Osteocyte (in vitro differentiated cells): ENCODE measurements around the gene HACE1. TPM values are rescaled to one million over a fixed set of nuclear protein-coding genes. Genes with fewer than 3 reads are reported as not detected.
A peak's percentile ranks its signal among the peaks of the same experiment; 100 is the strongest.

ENCODE experiments used
- DNase-seq: peaks from one replicate; pipeline ENCODE4 v3.0.0; 2021; ENCODE audit warnings: mixed read lengths; ENCODE audit not compliant: unreplicated experiment; ENCODE audit errors: extremely low spot score
- H3K27ac Mint-ChIP-seq: one replicate; pipeline ENCODE4 v1.8.0; 2021; ENCODE audit warnings: mild to moderate bottlenecking, mixed read lengths; ENCODE audit not compliant: unreplicated experiment
- H3K27me3 Mint-ChIP-seq: one replicate; pipeline ENCODE4 v1.8.0; 2021; ENCODE audit warnings: mixed read lengths; ENCODE audit not compliant: unreplicated experiment
- H3K36me3 Mint-ChIP-seq: one replicate; pipeline ENCODE4 v1.8.0; 2021; ENCODE audit warnings: mixed read lengths; ENCODE audit not compliant: unreplicated experiment
- H3K4me1 Mint-ChIP-seq: one replicate; pipeline ENCODE4 v1.8.0; 2021; ENCODE audit warnings: mixed read lengths; ENCODE audit not compliant: unreplicated experiment
- H3K4me3 Mint-ChIP-seq: one replicate; pipeline ENCODE4 v1.8.0; 2021; ENCODE audit warnings: mild to moderate bottlenecking, moderate library complexity, mixed read lengths; ENCODE audit not compliant: unreplicated experiment
- H3K9me3 Mint-ChIP-seq: one replicate; pipeline ENCODE4 v1.8.0; 2021; ENCODE audit warnings: mixed read lengths; ENCODE audit not compliant: unreplicated experiment
- CTCF ChIP-seq: fragments of 200-600 bp; sonication (generic); IDR thresholded peaks from 2 replicates; pipeline ENCODE4 v1.5.0; 2021; ENCODE audit warnings: antibody characterized with exemption, mild to moderate bottlenecking, moderate library complexity
- total RNA-seq: library from RNA; stranded (reverse); gene quantifications from 2 replicates; pipeline ENCODE4 v1.2.1, GENCODE V29; 2021

Gene HACE1
- total RNA-seq, 1 donor from 2014 or later: 29.9 TPM

DNA sequence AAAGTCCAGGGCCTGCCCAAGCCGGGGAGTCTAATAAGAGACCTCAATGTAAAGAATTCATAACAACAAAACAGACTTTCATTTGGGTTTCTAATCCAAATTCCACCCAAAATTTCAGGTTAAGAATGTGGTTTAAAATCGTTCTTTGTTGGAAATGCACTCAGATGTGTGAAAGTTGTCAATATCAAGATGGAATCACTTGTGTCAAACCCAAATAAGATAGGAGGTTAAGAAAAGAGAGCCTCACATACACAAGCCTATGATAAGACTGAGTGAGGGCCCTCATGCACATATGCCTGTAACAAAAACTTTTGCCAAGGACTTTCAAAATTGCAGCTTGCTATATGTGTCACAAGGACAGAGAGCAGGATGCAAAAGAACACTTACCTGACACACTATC, 145.7 kb downstream of the HACE1 start:
- no peak overlapping the region for H3K27ac Mint-ChIP-seq
- no peak for TF ChIP-seq CTCF

DNA sequence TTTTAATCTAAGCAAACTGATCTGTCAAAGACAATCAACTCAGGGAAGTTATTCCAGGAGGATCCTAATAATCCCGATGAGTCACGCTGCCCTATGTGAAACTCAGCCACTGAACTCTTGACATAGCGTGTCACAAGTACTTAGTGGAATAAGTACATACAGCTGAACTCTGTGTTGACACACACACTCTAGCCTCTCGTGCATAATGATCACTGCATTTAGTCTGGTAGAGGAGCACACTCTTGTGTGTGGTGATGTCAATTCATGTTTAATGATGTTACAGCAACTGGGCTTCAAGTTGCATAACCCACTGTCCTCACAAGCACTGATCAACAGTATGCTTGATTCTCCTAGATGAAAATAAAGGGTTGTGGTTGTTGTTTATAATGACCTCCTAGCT, 148.3 kb downstream of the HACE1 start:
- Mint-ChIP-seq H3K9me3 (peaks cover 12% of the 10 kb centered on the region), H3K36me3 (peaks cover 19% of the 10 kb centered on the region), H3K27ac (peak overlapping the region; percentile 95), H3K4me3 (no peak overlapping the region), H3K27me3 (no peaks in the 10 kb centered on the region), H3K4me1 (peaks cover 38% of the 10 kb centered on the region)
- peak; percentile 41 for TF ChIP-seq CTCF
- DNase-seq: no peak

More for the DNA sequence above, 145.7 kb downstream of the HACE1 start:
- peaks cover 36% of the 10 kb centered on the region for H3K4me1 Mint-ChIP-seq
- H3K4me3 Mint-ChIP-seq: no peak overlapping the region
- DNase-seq: no peak
- H3K9me3 Mint-ChIP-seq: peaks cover 12% of the 10 kb centered on the region
- H3K27me3 Mint-ChIP-seq: no peaks in the 10 kb centered on the region
- peaks cover 11% of the 10 kb centered on the region for H3K36me3 Mint-ChIP-seq

- H3K4me3 Mint-ChIP-seq: no peak overlapping the region
- peaks cover 19% of the 10 kb centered on the region for H3K36me3 Mint-ChIP-seq
- H3K9me3 Mint-ChIP-seq: peaks cover 12% of the 10 kb centered on the region
- no peaks in the 10 kb centered on the region for H3K27me3 Mint-ChIP-seq
- peaks cover 40% of the 10 kb centered on the region for H3K4me1 Mint-ChIP-seq
- peak overlapping the region; percentile 95 for H3K27ac Mint-ChIP-seq
- no peak for DNase-seq
- no peak for TF ChIP-seq CTCF
These were observed 149.0 kb downstream of the HACE1 start for GRCh38 chr6:104710543-104711335.

DNA sequence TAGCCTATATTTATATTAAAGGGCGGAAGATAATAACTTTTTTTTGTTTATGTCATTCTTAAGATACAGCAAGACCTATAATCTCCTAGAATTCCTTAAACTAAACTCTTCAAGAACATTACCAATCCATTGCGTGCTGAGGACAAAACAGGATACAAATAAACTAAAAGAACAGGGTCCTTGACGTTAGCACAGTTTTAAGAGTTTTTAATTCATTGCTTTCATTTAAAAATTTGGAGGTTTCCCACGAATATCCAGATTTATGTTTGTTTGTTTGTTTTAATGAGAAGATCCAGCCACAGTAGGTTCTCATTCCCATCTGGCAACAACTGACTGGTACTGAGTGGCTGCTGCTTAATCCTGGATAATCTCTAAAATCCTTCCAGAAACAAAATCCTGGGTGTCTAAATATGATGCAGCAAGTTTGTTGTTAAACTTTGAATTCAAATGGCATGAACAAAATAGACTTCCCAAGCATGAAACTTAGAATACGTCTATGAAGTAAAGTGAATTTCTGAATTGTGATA, 153.7 kb downstream of the HACE1 start:
- no peak overlapping the region for H3K4me3 Mint-ChIP-seq

More for the DNA sequence above, 153.7 kb downstream of the HACE1 start:
- Mint-ChIP-seq H3K36me3 (peaks cover 11% of the 10 kb centered on the region), H3K9me3 (peaks cover 9% of the 10 kb centered on the region), H3K27me3 (no peaks in the 10 kb centered on the region), H3K27ac (peak overlapping the region; percentile 91), H3K4me1 (peaks cover 72% of the 10 kb centered on the region)
- TF ChIP-seq CTCF: no peak
- no peak for DNase-seq
